Uterus (tissue), 2 donors: ENCODE results near the gene MED16.

Experiments used
- CTCF ChIP-seq, 4 experiments: fragments of 200-600 bp in 2 of 4; fragments of 450-650 bp in 2 of 4; sonication (generic) in 2 of 4; IDR thresholded peaks; one replicate each; pipeline ENCODE4 v1.5.1; 2016 to 2019; ENCODE audit warnings: antibody characterized with exemption in 4 of 4, mild to moderate bottlenecking in 2 of 4, moderate library complexity in 1 of 4
- POLR2A ChIP-seq, 2 donors: fragments of 450-650 bp; IDR thresholded peaks; one replicate each; pipeline ENCODE4 v1.6.1; 2016; ENCODE audit warnings: antibody characterized with exemption in 2 of 2, mild to moderate bottlenecking in 1 of 2, moderate library complexity in 1 of 2

- no peak for TF ChIP-seq CTCF (IDR thresholded peaks at IDR 0.05)
- no peak for TF ChIP-seq POLR2A (IDR thresholded peaks at IDR 0.05)
Observed at GRCh38 chr19:844546-844971, 48.4 kb downstream of the MED16 start.
